Stimulated activated CD4-positive, alpha-beta T cell treated with anti-CD3 and anti-CD28 coated beads, Interleukin-12 subunit alpha, Interleukin-12 subunit beta, amount 100 ng/mL, for 48 hours (primary cell): ENCODE data around the gene STAC3.

Experiments used
- DNase-seq, 3 donors: peaks; one replicate each; pipeline ENCODE4 v3.0.0-alpha.2; 2020; ENCODE audit warnings: low read depth in 2 of 3, low spot score in 1 of 3

STAC3 gene

DNA sequence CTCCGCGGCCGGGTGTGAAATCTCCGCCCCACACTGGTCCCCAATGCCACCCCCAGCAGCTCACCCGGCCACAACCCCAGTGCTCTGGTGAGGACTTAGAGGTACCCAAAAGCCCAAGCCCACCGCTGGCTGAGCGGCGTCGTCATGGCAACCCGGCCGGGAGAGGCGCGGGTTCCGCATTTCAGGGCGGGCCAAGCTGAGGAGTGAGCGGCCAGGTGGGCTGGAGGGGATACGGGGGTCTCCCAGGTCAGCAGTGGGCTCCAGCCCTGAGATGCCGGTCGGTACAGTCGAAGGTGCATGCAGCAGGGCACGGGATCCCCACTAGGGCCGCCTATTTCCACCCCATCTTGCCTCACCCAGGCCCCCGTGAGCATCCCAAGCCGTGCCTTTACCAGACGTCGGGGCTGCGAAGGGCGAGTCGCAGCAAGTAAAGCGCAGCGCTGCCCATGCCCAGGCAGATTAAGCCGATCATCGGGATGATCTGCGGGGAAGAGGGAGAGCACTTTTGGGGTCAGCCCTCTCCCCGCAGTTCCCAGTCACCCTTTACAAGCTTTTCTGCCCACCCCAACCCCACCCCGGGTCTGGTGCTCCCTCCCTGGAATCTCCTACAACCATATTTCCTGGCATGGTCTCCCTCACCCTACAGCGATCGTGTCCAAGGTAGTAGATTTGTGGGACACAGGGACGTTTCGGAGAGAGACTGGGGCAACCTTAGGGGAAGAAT, 14.6 kb downstream of the STAC3 start:
- no peak for DNase-seq

DNA sequence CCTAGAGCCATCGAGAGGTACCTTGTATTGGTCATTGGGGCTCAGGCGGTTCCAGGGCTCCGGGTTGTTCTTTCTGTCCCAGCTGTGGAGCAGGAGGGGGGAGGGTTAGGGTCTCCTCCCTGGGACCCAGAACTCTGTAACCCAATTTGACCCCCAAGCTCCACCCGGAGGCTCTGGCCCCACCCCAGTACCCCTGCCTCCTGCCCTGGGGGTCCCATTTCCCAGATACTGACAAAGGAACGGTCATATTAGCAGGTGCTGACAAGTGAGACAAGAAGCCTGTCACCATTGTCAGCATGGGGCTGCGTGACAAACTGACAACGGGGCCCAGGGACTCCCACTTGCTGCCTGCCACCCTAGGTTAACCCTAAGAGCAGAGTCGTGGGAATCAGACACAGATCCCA, 15.3 kb downstream of the STAC3 start:
- no peak for DNase-seq

DNA sequence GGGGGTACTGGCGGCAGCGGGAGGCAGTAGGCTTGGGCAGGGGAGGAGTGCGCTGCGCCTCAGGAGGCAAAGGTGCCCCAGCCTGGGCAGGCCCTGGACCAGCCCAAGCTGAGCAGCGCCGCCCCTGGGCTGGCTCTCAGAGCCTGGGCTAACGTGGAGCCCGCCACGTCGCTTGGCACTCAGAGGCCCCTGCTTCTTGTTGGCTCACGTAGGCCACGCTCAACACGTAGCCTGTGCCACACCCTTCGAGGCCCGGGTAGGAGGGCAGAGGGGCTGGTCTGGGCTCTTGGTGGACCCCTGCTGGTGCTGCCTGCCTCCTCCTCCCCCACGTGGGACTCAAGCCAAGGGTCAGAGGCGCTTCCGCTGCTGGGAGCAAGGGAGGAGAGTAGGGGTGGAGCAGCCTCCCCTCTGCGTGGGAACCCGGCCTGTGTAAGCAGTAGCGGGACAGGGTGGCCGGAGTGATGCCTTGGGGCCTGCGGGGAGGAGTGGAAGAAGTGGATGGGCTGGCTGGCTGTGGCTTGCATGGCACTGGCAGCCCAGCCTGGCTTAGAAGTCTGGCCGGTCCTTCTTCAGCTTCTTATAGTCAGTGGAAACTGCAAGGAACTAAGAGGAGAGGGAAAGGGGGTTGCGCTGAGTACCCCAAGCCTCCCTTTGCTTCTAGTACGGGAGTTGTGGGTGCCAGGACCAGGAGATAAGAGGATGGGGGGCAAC, 15.8 kb downstream of the STAC3 start:
- DNase-seq: no peak

DNA sequence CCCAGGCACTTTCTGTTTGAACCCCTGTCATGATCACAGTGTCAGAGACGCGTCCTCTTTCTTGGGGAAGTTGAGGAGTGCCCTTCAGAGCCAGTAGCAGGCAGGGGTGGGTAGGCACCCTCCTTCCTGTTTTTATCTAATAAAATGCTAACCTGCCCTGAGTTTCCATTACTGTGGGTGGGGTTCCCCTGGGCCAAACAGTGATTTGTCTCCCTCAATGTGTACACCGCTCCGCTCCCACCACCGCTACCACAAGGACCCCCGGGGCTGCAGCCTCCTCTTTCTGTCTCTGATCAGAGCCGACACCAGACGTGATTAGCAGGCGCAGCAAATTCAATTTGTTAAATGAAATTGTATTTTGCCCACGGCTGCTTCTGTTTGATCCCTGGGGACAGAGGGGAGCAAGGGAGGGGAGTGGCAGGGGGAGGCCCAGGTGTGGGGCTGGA, 16.4 kb downstream of the STAC3 start:
- DNase-seq: no peak

DNA sequence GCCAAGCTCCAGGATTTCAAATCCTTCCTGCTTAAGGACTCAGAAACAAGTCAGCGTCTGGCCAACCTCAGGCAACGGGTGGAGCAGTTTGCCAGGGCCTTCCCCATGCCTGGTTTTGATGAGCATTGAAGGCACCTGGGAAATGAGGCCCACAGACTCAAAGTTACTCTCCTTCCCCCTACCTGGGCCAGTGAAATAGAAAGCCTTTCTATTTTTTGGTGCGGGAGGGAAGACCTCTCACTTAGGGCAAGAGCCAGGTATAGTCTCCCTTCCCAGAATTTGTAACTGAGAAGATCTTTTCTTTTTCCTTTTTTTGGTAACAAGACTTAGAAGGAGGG, 16.8 kb downstream of the STAC3 start:
- DNase-seq: no peak

DNA sequence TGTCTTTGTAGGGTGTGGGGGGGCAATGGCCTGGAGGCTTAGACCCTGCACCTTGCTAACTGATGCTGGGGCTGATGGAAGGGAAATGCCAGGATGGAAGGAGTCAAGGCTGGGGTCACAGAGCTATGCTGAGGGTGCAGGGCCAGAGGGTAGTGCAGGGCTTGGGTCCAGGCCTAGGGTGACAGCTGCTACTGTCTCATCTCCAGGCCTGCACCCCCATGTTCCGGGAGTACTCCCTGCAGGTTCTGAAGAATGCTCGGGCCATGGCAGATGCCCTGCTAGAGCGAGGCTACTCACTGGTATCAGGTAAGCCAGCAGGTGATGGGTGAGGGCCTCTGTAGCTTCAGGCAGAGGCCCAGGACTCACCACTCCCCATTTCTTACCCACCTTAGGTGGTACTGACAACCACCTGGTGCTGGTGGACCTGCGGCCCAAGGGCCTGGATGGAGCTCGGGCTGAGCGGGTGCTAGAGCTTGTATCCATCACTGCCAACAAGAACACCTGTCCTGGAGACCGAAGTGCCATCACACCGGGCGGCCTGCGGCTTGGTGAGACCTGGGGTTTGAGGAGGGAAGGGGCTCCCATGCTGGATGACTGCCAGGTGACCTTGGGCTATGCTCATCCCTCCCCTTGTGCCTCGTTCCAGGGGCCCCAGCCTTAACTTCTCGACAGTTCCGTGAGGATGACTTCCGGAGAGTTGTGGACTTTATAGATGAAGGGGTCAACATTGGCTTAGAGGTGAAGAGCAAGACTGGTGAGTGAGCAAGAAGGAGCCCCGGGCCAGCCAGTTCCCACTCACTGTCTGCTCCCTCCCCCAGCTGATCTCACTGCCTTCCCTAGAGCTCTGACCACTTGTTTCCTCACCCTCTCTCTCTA, 17.4 kb downstream of the STAC3 start:
- DNase-seq: no peak

DNA sequence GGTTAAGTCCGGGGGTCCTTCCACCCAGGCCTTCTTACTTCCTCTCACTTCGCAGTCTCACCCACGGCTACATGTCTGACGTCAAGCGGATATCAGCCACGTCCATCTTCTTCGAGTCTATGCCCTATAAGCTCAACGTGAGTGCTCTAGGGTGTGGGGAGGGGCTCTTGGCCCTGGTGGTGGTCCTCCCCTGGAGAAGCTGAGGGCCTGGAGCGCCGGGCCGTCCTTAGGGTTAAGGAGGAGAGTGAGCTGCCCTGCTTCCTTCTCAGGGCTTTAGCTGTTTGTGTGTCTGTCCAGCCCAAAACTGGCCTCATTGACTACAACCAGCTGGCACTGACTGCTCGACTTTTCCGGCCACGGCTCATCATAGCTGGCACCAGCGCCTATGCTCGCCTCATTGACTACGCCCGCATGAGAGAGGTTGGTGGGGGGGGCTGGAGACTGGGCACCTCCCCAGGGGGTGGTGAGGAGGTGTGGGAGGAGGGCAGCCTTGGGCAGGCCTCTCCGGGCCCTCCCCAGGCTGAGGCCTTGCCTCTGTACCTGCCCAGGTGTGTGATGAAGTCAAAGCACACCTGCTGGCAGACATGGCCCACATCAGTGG, 18.7 kb downstream of the STAC3 start:
- DNase-seq: no peak

DNA sequence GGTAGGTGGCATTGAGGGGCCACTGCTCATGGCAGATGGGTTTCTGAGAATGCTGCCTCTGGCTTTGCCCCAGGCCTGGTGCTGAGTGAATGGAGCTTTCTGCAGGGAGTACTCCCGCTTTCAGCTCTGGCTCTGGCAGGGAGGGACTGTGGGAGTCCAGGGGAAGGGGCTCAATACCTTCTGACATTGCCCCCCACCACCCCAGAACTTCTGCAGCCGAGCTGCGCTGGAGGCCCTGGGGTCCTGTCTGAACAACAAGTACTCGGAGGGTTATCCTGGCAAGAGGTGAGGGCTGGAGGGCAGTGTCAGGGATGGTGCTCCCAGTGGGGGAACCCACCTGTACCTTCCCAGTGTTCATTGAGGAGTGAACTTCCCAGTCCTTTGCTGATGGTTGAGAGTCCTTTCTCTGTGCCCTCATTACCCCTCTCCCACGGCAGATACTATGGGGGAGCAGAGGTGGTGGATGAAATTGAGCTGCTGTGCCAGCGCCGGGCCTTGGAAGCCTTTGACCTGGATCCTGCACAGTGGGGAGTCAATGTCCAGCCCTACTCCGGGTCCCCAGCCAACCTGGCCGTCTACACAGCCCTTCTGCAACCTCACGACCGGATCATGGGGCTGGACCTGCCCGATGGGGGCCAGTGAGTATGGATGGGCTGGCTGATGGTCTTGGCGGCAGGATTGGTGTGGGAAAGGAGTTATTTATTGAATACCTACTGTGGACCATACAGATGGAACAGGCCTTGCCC, 19.5 kb downstream of the STAC3 start:
- no peak for DNase-seq

DNA sequence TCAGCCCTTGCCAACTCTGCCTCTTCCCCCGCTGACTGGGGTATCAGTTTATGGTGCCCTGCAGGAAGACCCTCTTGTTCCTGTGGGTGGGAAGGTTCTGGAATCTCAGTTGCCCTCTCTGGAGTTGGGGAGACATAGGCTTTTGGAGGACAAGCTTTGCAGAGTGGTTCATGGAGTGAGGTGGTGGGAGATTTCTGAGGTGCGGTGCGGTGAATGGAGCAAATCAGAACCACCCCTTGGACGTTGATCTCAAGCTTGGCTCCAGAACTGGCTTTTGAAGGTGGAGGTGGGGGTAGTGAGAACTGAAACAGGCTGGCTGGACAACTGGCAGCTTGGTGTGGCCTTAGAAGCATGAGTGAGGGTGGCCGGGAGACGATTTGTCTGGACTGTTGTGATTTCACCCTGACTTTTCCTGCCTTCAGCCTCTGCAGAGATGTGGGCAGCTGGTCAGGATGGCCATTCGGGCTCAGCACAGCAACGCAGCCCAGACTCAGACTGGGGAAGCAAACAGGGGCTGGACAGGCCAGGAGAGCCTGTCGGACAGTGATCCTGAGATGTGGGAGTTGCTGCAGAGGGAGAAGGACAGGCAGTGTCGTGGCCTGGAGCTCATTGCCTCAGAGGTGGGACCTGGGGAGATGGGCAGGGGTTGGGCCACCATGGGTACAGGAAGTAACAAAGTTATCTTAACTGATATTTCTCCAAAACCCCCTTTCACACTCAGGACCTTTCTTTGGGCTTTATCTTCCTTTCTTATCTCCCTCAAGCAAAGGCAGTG, 20.4 kb downstream of the STAC3 start:
- DNase-seq: no peak

DNA sequence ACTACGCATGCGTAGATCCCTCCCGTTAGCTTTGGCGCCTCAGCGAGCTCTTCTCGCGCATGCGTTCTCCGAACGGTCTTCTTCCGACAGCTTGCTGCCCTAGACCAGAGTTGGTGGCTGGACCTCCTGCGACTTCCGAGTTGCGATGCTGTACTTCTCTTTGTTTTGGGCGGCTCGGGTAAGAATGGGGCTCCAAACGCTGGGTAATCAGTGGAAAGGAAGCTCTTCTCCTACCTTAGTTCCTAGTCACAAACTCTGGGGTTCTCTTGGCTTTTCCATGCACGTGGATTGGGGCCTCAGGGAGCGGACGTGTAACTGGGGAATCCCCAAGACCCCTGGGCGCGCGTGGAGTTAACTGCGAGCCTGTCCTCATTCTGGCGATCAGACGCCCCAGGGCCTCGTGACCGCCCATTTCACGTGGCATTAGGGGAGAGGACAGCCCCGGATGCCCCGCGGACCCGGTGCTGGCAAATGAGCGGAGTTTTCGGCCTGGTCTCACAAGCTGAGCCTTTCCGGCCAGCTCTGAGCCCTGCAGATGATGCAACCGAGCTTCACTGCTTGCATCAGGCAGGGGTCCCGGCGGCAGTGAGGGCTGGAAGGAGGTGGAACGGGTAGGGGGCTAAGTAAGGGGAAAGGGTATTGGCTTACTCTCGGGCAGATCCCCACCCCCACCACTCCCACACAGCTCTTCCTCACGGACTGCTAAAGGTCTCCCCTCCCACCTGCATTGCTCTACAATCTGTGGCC, 21.2 kb downstream of the STAC3 start, which contains the start of gene SHMT2:
Gene SHMT2, plus strand, starts transcription at position 78 of the 747 bp plus-strand sequence. Its CDS starts 68 bp downstream, at position 146.
- peak; percentile 87 to 94 (median 94) for DNase-seq

DNA sequence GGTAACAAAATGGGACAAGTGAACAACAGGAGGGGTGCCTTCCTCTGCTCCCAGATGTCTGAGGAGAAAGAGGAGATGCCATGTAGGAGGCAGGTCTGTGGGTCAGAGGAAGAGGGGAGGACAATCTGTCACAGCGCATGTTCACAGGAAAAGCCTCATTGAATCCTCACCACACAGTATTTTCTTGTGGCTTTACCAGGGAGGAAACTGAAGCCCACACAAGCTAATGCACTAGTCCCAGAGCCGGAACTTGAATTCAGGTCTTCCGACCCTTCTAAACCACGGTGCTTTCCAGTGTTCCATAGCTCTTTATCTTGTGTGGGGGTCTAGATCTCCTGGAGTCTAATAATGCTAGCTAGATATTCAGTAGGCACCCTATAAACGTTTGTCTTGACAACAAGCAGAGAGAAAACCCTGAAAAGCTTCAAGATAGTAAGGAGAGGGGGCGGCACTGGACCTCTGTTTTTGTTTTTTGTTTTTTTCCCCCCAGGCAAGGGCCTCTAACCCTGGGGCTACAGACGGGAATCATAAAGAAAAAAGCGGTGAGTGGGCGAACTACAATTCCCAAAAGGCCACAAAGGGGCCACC, 21.8 kb downstream of the STAC3 start:
- no peak for DNase-seq

DNA sequence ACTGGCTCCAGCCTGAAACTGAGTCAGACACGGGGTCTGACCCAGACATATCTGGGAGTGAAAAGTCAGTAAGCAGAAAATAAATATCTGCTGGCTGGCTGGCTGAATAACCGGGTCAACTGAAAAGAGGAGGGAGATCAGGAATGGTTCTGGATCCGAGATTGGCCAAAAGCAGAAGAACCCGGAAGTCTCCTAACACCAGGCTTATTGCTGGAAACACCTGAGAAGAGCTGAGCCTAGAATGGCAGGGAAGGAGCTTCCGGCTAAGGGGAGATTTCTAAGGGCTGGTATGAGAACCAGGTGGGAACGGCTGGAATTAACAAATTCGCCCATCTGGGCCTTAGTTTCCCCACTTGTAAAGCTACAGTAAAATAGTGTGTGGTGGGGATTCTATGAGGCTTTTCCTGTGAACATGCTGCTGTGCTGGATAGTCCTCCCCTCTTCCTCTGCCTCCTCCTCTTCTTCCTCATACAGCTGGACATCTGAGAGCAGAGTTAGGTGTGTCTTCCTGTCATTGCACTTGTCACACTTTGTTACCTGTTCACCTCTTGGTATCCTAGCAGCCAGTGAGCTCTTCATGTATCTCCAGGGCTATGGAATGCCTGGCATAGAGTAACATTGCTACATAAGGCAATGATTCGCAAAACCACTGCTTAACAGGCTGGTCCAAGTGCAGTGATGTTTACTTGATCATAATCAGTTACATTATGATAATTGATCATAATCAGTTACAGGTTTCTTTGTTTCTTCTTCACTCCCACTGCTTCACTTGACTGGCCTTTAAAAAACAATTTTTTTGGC, 23.5 kb downstream of the STAC3 start:
- no peak for DNase-seq

DNA sequence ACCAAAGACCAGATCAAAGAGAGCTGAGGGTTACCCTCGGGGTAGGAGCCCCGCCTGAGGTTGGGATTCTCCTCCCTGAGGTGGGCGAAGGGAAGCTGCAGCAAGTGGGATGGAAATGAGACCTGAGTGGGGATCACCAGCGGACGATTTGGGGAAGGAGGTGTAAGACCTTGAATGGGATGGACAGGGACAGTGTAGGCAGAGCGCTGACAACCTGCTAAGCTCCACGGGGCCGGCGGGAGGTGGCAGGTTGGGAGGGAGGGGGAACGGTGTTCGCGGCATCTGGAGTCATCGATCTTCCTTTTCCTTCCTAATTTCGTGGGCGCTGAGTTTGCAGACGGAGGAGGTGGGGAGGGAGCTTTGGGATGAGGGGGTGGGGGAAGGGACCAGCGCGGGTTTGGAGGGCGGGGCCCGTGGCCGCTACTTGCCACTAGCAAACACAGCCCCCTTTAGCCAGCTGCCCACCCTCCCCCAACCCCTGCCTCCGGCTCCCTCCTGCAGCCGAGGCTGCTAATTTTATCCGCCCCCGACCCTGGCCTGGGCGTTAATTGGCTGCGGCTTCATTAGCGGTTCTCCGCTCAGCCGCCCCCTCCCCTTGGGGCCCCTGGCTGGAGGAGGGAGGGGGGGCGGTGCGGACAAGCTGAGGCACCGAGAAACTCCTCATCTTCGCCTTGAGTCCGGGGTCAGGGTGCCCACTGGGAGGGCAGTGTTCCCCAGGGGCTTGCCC, 24.2 kb downstream of the STAC3 start:
- no peak for DNase-seq

DNA sequence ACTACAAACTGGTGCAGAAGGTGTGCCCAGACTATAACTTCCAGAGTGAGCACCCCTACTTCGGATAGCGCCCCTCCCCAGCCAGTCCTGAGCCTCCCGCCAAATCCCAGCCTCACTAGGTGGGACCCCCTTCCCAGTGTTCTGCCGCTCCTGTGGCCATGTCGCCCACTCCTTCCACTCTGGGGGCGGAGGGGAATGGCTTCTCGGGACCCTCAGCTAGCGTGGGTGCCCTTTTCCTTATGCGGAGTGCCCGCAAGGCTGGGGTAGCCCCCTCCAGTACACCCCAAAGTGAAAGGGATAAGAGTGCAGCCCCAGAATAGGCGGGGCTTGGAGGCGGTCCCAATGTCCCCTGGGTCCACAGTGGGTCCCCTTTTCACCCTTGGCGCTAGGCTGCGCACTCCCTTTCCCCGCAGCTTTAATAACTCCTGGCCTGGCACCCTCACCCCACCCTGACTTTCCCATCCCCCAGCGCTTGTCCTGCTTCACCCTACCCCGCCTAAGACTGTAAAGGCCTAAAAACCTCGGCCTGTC, 25.2 kb downstream of the STAC3 start:
- no peak for DNase-seq

DNA sequence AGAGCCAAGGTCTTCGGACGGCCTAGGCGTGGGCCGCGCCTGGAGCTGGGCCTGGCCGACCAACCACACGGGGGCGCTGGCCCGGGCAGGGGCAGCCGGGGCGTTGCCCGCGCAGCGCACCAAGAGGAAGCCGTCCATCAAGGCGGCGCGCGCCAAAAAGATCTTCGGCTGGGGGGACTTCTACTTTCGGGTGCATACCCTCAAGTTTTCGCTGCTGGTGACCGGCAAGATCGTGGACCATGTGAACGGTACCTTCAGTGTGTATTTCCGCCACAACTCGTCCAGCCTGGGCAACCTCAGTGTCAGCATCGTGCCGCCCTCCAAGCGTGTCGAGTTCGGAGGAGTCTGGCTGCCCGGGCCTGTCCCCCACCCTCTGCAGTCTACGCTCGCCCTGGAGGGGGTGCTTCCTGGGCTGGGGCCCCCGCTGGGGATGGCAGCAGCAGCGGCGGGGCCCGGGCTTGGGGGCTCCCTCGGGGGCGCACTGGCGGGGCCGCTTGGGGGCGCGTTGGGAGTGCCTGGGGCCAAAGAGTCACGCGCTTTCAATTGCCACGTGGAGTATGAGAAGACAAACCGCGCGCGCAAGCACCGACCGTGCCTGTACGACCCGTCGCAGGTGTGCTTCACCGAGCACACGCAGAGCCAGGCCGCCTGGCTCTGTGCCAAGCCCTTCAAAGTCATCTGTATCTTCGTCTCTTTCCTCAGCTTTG, 25.9 kb downstream of the STAC3 start:
- DNase-seq: peak in 1 of 3 donors; percentile 62

DNA sequence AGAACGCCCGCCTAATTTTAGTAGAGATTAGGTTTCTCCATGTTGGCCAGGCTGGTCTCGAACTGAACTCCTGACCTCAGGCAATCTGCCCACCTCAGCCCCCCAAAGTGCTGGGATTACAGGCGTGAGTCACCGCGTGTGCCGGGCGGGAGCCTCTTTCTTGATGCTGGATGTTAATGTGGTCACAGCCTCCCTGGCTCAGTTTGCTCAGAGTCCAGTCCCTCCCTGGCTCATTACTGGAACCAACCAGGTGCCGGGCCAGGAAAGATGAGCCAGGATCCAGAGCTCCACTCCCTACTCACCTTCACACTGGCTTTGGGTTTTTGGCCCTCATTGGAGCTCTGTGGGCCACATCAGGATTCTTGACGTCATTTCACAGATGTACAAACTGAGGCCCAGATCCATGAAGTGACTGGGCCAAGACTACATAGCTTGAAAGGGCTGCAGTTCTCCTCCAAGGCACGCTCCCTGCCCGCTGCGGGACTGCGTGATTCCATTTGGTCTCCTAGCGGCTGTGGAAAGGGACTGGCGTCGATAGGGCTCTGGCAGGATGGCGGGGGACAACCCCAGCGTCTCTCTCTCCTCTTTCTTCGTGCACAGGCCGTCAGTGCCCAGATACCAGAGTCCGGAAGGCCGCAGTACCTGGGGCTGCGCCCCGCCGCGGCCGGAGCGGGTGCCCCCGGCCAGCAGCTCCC, 26.6 kb downstream of the STAC3 start:
- no peak for DNase-seq
